Breast epithelium (tissue), 4 donors: Measurements from ENCODE around the gene BABAM2. TPM values are rescaled to one million over a fixed set of nuclear protein-coding genes. Genes with fewer than 3 reads are reported as not detected.
"Not testable (repeated sequence)": the region's sequence is repeated elsewhere in the genome, so short reads cannot be mapped to it uniquely, and the experiment has no call there.

Experiments used
- DNase-seq, 2 donors: peaks; one replicate each; pipeline ENCODE4 v3.0.0-alpha.2; 2019; ENCODE audit warnings: low spot score in 2 of 2
- H3K27ac ChIP-seq, 2 donors: fragments of 200-600 bp; sonication (generic) in 1 of 2; one replicate each; pipeline ENCODE4 v1.5.1; 2016 to 2019; ENCODE audit warnings: mild to moderate bottlenecking in 1 of 2
- H3K27me3 ChIP-seq, 2 donors: fragments of 200-600 bp; sonication (generic) in 1 of 2; one replicate each; pipeline versions ENCODE4 v1.5.1 to v1.6.0; 2017 to 2019; ENCODE audit warnings: control low read depth in 1 of 2, mild to moderate bottlenecking in 1 of 2
- H3K36me3 ChIP-seq: fragments of 200-600 bp; one replicate; pipeline ENCODE4 v1.5.1; 2019
- H3K4me1 ChIP-seq, 2 donors: fragments of 200-600 bp; sonication (generic); one replicate each; pipeline ENCODE4 v1.5.1; 2016 to 2019; ENCODE audit warnings: control low read depth in 1 of 2
- H3K4me3 ChIP-seq, 3 donors: fragments of 200-600 bp; sonication (generic); 1 replicate in 2 of 3; 2 replicates in 1 of 3; pipeline ENCODE4 v1.5.1; 2016 to 2019; ENCODE audit warnings: mild to moderate bottlenecking in 3 of 3, moderate library complexity in 2 of 3
- H3K9me3 ChIP-seq, 2 donors: fragments of 200-600 bp; sonication (generic) in 1 of 2; one replicate each; pipeline ENCODE4 v1.5.1; 2016 to 2019; ENCODE audit warnings: control low read depth in 1 of 2
- POLR2A ChIP-seq: fragments of 450-650 bp; IDR thresholded peaks from one replicate; pipeline ENCODE4 v1.6.1; 2016; ENCODE audit warnings: antibody characterized with exemption, mild to moderate bottlenecking, moderate library complexity
- POLR2AphosphoS5 ChIP-seq, 3 donors: sonication (generic); formaldehyde crosslinking; IDR thresholded peaks; one replicate each; pipeline ENCODE4 v1.6.1; 2017; ENCODE audit warnings: antibody characterized with exemption in 3 of 3
- intact Hi-C: fragments of 100-400 bp; cut with DNase I; formaldehyde crosslinking; loops from one replicate; pipeline ENCODE4 v1.15.1; 2023; ENCODE audit warnings: low total_unique reads
- total RNA-seq, 3 donors: library from RNA; depleted of rRNA; stranded (reverse); fragments of >200 nt; gene quantifications; one replicate each; pipeline ENCODE4 v1.1.0, GENCODE V29; 2016
- TF ChIP-seq, protein P1 (sequence below), 3 donors: fragments of 450-650 bp; IDR thresholded peaks; one replicate each; pipeline ENCODE4 v1.5.1; 2016 to 2017; ENCODE audit warnings: antibody characterized with exemption in 3 of 3, mild to moderate bottlenecking in 3 of 3, moderate library complexity in 3 of 3

BABAM2 gene
- total RNA-seq, 3 donors from 2014 or later = 34.7 to 46.2 (median 37.4) TPM

DNA sequence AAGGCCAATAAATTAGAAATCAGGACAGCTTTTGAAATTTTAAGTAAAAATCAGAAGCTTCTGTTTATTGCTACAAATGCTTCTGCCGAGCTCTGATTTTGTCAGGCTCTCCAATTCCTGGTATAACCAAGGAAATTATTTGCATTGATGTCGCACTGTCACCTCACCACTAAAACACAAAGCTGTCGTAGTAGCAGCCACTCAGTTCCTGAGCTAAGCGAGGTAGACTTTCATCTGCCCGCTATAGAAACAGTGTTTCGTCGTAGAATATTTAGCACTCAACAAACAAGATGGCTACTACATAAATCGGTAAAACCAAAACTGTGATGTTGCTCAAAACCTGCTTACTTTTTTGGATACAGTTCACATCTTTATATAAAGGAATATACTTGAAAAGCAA, 360.8 kb downstream of the BABAM2 start:
- DNase-seq = no peak
- Histone ChIP-seq H3K4me1 (no peaks in the 10 kb centered on the region), H3K27ac (no peak overlapping the region), H3K27me3 (no peaks in the 10 kb centered on the region), H3K36me3 (no peaks in the 10 kb centered on the region), H3K4me3 (no peak overlapping the region), H3K9me3 (no peaks in the 10 kb centered on the region)
- TF ChIP-seq POLR2AphosphoS5 (IDR thresholded peaks at IDR 0.05) = no peak
- intact Hi-C loops = no loop called here

DNA sequence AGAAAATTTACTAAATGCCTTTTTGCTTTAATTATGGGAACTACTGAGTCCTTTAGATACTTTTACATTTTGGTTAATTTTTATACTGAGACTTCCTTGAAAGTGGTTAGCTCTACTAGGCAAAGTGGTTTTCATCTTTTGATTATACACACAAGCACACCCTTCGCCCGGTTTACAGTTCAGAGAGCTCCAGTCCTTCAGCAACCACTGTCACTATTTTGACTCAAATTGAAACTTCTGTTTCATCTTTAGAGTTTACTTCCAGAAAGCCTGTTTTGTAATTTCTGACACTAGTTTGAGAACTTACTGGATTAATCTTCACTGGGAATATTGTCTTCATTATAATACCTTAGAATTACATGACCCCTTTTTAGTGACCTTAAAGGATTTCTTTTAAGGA, 361.8 kb downstream of the BABAM2 start:
- no peak for DNase-seq
- intact Hi-C loops = no loop called here
- Histone ChIP-seq H3K27me3 (no peaks in the 10 kb centered on the region), H3K36me3 (no peaks in the 10 kb centered on the region), H3K9me3 (no peaks in the 10 kb centered on the region), H3K4me3 (no peak overlapping the region), H3K4me1 (no peaks in the 10 kb centered on the region), H3K27ac (no peak overlapping the region)
- TF ChIP-seq, protein P1, sequence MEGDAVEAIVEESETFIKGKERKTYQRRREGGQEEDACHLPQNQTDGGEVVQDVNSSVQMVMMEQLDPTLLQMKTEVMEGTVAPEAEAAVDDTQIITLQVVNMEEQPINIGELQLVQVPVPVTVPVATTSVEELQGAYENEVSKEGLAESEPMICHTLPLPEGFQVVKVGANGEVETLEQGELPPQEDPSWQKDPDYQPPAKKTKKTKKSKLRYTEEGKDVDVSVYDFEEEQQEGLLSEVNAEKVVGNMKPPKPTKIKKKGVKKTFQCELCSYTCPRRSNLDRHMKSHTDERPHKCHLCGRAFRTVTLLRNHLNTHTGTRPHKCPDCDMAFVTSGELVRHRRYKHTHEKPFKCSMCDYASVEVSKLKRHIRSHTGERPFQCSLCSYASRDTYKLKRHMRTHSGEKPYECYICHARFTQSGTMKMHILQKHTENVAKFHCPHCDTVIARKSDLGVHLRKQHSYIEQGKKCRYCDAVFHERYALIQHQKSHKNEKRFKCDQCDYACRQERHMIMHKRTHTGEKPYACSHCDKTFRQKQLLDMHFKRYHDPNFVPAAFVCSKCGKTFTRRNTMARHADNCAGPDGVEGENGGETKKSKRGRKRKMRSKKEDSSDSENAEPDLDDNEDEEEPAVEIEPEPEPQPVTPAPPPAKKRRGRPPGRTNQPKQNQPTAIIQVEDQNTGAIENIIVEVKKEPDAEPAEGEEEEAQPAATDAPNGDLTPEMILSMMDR (IDR thresholded peaks at IDR 0.05) = no peak
- TF ChIP-seq POLR2A (no peak), POLR2AphosphoS5 (IDR thresholded peaks at IDR 0.05) (no peak)

DNA sequence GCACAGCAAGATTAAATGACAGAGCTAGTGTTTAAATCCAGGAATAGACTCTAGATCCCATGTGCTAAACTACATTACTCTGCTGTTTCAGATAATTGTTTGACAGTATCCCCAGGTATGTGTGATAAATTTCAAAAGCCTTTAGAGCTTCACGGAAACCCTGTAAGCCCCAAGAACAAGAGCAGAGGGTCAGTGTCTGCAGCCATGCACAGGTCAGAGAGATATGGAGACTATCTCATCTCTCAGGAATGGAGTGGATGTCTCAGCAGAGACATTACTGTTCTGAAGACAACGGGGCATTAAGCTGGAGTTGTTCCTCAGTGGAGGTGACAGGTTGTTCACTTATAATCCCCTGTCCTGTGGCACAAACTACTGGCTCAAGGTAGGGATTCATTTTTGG, 363.0 kb downstream of the BABAM2 start:
- no peak overlapping the region for H3K27ac ChIP-seq
- intact Hi-C loops = no loop called here

DNA sequence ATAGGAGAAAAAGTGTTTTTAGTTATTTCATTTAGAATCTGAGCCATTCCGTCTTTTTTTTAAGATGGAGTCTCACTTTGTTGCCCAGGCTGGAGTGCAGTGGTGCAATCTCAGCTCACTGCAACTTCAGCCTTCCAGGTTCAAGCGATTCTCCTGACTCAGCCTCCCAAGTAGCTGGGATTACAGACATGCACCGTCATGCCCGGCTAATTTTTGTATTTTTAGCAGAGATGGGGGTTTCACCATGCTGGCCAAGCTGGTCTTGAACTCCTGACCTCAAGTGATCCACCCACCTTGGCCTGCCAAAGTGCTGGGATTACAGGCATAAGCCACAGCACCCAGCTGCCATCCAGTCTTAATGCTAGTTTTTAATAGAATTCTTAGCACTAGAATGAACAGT, 364.7 kb downstream of the BABAM2 start:
- DNase-seq, H3K27me3 ChIP-seq, H3K4me1 ChIP-seq, H3K36me3 ChIP-seq, H3K4me3 ChIP-seq, H3K27ac ChIP-seq, intact Hi-C loops, H3K9me3 ChIP-seq: not testable (repeated sequence)

More for the DNA sequence above, 363.0 kb downstream of the BABAM2 start:
- no peaks in the 10 kb centered on the region for H3K27me3 ChIP-seq
- H3K36me3 ChIP-seq = no peaks in the 10 kb centered on the region
- H3K4me3 ChIP-seq = no peak overlapping the region
- no peaks in the 10 kb centered on the region for H3K4me1 ChIP-seq
- TF ChIP-seq, protein P1 (IDR thresholded peaks at IDR 0.05) = no peak
- TF ChIP-seq POLR2A (no peak), POLR2AphosphoS5 (IDR thresholded peaks at IDR 0.05) (no peak)
- DNase-seq = no peak
- H3K9me3 ChIP-seq = no peaks in the 10 kb centered on the region

DNA sequence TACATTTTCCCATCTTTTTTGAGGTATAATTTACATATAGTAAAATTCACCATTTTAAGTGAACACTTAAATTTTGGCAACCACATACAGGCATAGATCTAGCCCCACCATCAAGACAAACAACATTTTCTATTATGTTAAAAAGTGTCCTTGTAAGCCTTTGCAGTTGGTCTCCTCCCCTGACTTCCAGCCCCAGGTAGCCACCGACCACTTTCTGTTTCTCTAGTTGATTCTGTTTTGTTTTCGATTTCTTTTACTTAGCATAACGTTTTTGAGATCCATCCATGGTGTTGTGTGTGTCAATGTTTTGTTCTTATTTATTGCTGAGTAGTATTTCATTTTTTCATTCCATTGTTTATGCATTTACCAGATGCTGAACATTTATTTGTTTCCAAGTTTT, 366.7 kb downstream of the BABAM2 start:
- intact Hi-C loops = no loop called here
- Histone ChIP-seq H3K4me1 (no peaks in the 10 kb centered on the region), H3K27me3 (no peaks in the 10 kb centered on the region), H3K36me3 (no peaks in the 10 kb centered on the region), H3K27ac (no peak overlapping the region), H3K4me3 (no peak overlapping the region), H3K9me3 (no peaks in the 10 kb centered on the region)
- TF ChIP-seq, protein P1 (IDR thresholded peaks at IDR 0.05) = no peak
- DNase-seq = no peak

DNA sequence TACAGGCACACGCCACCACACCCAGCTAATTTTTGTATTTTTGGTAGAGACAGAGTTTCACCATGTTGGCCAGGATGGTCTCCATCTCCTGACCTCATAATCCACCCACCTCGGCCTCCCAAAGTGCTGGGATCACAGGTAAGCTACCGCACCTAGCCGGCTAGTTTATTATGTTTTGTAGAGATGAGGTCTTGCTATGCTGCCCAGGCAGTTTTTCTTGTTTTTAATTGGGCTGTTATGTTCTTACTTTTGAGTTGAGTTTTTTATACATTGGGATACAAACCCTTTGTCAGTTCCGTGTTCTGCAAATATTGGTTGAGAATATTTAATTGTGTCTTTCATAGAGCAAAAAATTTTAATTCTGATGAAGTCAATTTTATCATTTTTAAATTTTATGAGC, 368.7 kb downstream of the BABAM2 start:
- H3K4me1 ChIP-seq, H3K4me3 ChIP-seq, H3K9me3 ChIP-seq, DNase-seq, H3K27me3 ChIP-seq, H3K27ac ChIP-seq, intact Hi-C loops, H3K36me3 ChIP-seq: not testable (repeated sequence)

DNA sequence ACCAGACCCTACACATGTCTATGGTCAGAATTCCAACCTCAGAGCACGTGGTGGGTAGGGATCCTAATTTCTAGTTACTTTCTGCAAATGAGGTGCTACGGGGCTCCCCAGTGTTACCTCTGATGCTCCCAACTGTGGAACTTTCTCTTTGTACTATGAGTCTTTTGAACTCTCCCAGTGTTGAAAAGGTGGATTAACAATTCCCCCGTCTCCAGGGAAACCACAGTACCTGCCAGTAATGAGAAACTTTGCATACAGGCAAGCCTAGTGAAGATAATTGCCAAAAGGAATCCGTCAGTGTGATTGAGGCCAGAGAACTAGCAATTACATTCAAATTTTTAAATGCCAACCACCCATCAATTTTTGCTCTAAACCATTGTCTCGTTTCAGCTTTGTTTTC, 373.2 kb downstream of the BABAM2 start:
- Histone ChIP-seq H3K27ac (no peak overlapping the region), H3K27me3 (no peaks in the 10 kb centered on the region), H3K4me3 (no peak overlapping the region), H3K36me3 (no peaks in the 10 kb centered on the region), H3K4me1 (no peaks in the 10 kb centered on the region), H3K9me3 (no peaks in the 10 kb centered on the region)
- TF ChIP-seq, protein P1 (IDR thresholded peaks at IDR 0.05) = no peak
- no peak for TF ChIP-seq POLR2A
- no peak for TF ChIP-seq POLR2AphosphoS5 (IDR thresholded peaks at IDR 0.05)
- intact Hi-C loops = no loop called here
- no peak for DNase-seq
